H1 (cell line): ENCODE data around the gene LMX1B. TPM values are rescaled to one million over a fixed set of nuclear protein-coding genes. Genes with fewer than 3 reads are reported as not detected.

ENCODE experiments used
- CTCF ChIP-seq, 3 experiments: IDR thresholded peaks; 1 replicate in 2 of 3; 2 replicates in 1 of 3; pipeline versions ENCODE4 v1.5.1 to v1.6.1; 2011; ENCODE audit warnings: low read length in 3 of 3, mild to moderate bottlenecking in 3 of 3, inconsistent platforms in 2 of 3, low read depth in 1 of 3, moderate library complexity in 1 of 3; ENCODE audit not compliant: insufficient read depth in 1 of 3; ENCODE audit errors: control extremely low read depth in 1 of 3
- polyA plus RNA-seq, 7 experiments: library from polyadenylated mRNA; depleted of rRNA in 3 of 7; stranded (reverse) in 5 of 7; unstranded in 2 of 7; fragments of >200 nt in 5 of 7; fragments of 200-250 nt in 2 of 7; gene quantifications; 1 replicate in 5 of 7; 2 replicates in 1 of 7; 4 replicates in 1 of 7; pipeline versions ENCODE4 v1.2.1 to v1.2.3, GENCODE V29; 2011 to 2013; ENCODE audit warnings: missing spikeins in 2 of 7, mixed read lengths in 2 of 7
- total RNA-seq: library from RNA; stranded (reverse); fragmentation: NEBNext Ultra II Directional; extraction: Animal tissue kit (Norgen Biotek cat#: 25700); gene quantifications from 2 replicates; pipeline ENCODE4 v1.2.1, GENCODE V29; 2021

The LMX1B gene
- total and polyA plus RNA-seq, 2 of the 8 experiments (the other 6 are each of a cell fraction or from before 2014, with no cell fraction given): 0.09 to 0.37 TPM

DNA sequence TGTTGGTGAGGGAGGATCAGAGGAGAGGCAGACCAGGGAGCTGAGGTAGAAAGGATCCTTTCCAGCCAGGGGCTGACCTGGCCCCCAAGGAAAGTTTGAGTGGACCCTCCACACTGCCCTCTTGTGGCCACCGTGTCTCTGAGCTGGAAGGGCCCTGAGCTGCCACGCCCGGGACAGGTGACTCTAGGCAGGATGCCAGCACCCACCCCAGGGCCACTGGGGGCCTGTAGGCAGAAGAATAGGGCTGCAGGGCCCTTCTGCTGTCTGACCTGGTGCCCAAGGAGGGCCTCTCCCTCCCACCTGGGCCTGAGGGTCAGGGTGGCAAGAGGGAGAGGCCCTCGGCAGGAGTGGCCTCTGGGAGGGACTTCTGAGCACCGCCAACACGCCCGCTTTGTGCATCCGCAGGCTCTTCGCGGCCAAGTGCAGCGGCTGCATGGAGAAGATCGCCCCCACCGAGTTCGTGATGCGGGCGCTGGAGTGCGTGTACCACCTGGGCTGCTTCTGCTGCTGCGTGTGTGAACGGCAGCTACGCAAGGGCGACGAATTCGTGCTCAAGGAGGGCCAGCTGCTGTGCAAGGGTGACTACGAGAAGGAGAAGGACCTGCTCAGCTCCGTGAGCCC, 76.8 kb downstream of the LMX1B start (continued):
- peak in 2 of 3 experiments; percentile 88 to 91; a peak in 3 of 4 replicates for TF ChIP-seq CTCF (IDR thresholded peaks at IDR 0.05; ENCODE audit: control extremely low read depth in 1 of 3, insufficient read depth in 1 of 3, low read depth in 1 of 3, low read length in 3 of 3)
